NCI-H345 treated with DMSO at 0.1 percent for 48 hours (cell line): ENCODE results near the gene NR2C1.

Source experiments
- DNase-seq: peaks from one replicate; lab custom pipeline; 2025; ENCODE audit not compliant: unreplicated experiment; lab: John Stamatoyannopoulos, UW

Gene NR2C1

DNA sequence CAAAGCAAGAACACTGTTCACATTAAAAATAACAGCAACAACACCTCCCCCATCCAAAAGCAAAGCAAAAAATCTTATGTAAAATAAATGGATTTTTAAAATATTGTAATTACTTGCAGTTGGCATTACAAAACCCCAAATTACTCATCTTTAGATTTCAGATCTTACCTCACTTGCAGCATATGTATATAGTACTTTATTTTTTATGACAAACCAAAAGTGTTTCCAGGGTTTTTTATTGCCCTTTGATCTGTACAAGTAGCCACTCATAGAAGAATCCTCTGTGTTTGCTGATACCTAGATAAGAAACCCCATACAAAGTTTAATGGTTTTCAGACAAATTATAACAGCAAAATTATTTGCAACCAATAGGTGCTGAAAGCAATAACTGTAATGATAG, 12.2 kb upstream of the NR2C1 start:
- no peak for DNase-seq

DNA sequence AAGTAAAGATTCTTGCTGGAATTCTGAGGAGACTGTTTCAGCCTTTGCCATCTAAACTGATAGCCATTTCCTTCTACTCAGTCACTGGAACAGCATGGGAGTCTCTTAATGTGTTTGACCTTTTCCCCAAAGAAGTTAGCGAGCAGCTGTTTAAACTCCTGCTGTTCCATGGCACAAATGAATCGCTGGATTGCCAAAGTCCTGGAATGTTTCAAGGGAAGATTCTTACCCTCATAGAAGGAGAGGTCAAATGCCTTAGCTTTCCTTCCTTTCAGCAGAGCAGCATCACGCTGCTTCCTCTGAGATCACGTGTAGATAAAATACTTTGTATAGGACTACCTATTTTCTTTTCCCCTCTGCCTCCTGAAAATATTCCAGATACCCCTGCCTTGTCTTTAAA, 10.5 kb upstream of the NR2C1 start:
- no peak for DNase-seq

DNA sequence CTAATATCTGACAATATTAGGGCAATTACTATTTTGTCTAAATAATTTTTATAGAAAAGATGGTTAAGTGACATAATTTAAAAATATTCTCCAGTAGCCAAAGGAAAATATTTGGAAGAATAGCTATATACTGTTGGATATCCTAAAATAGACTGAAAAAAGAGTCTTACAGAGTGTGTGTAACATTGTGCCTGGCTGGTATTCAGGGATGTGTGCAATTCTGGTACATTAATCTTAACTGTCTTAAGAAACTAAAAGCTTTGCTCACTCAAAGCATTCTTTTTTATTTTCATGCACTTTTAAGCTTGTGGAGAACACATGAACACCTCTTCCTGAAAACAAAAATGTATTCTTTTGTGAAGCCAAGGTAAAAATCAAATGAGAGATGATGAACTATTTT, 10.1 kb upstream of the NR2C1 start:
- DNase-seq, result no peak

DNA sequence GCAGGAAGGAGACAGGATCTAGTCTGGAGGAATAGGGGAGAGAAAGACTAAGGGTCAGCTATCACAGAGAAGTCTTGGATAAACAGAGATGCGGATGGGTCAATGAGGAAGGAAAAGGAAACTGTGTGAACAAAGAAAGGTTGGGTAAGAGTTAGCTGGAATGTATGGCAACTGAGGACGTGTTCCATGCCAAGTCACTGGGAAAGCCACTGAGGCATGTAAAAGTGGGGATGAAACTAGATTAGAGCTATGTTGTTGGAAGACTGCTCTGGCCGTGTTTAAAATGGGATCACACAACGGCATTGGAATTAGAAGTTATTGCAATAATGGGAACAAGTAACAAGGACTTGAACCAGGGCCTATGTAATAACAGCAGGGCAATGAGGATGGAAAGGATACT, 3.9 kb upstream of the NR2C1 start:
- DNase-seq, result no peak

DNA sequence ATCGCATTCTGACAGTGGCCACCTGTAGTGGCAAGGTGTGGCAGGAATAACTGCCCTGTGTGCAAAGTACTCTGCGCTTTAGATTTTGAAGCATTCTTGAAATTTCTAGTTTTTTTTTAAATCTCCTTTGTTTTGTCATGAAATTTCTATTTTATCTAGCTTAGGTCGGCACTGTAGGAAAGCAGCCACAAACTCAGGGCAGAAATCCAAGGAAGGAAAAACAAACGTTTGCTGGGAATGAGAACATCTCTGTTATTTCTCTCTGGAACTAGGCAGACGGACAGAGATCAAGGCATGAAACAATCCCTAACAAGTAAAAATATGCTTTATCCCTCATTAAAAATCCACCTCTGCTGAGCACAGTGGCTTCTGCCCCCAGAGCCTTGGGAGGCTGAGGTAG, 1.3 kb upstream of the NR2C1 start:
- DNase-seq, result no peak

DNA sequence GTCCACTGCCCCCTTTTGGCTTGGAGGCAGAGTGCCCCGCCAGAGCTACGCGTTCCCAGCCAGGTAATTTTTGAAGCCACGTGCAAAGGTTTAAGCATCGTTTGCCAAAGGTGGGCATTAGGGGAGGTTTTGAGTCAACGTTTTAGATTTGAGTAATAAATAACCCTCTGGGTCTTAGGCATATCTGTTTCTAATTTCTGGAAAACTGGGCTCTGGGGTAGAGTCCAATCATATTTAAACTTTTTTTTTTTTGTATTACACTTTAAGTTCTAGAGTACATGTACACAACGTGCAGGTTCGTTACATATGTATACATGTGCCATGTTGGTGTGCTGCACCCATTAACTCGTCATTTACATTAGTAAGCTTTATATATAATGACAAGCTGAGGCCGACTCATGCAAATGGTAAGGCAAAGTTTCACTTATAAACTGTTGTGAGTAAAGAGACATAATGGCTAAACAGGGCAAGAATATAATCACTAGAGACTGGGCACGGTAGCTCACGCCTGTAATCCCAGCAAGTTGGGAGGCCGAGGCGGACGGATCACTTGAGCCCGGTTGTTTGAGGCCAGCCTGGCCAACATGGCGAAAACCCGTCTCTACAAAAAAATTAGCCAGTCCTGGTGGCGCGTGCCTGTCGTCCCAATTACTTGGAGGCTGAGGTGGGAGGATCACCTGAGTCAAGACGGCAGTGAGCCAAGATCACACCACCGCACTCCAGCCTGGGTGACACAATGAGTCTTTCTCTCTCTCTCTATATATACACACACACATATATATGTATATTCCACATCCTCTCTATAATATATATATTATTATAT, 491 bp upstream of the NR2C1 start:
- no peak for DNase-seq

DNA sequence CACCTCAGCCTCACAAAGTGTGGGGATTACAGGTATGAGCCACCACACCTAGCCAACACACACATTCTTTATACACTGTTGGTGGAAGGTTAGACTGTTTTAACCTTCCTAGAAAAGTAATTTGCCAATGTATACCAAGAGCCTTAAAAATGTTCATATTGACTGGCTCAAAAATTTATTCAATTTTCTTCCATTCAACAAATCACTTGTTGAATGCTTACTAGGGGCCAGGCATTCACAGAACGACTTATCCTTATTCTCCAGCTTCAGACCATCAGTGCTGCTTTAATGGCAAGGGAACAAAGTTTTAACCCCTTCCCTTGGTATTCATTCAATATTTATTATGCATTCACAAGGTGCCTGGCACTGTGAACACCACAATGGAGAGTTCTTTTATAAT, 3.0 kb downstream of the NR2C1 start:
- no peak for DNase-seq

DNA sequence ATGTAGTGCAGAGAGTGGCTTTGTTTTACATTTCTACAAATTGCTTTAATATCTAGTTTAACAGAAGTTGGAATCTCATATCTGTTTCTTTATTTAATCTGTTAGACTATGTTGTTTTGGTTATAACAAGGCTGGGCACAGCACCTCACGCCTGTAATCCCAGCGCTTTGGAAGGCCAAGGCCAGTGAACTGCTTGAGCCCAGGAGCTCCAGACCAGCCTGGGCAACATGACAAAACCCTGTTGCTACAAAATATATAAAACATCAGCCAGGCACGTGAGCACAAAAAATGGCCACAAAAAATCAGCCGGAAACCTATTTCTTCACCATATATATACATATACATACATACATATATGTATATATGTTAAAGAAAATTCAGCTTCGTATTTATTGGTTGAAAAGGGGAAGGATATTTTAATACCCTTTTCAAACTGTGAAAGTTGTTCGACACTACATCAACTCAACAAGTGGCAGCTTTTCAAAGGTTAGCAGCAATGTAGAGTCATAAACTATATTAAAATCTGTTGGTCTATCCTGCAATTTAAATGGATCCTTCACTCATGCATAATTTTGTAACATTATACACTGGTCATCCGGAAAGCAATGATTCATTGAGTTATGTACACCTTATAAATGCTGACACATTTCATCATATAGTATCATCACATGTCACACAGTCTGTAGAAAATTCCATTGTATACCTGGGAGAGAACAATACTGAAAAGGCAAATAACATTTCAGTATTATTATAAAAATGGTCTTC, 7.1 kb downstream of the NR2C1 start:
- no peak for DNase-seq

DNA sequence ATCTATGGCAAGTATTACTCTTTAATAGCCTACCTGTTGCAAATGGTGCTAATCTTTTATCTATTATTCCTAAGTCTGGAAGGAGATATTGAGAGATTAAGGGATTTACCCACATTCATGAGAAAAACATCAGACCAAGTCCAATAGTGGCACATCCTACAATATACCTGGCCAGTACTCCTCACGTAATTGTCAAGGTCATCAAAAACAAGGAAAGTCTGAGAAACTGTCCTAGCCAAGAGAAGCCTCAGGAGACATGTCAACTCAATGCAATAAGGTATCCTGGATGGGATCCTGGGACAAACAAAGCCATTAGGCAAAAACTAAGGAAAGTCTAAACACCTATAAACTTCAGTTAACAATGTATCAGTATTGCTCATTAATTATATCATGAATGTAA, 12.5 kb downstream of the NR2C1 start:
- no peak for DNase-seq

DNA sequence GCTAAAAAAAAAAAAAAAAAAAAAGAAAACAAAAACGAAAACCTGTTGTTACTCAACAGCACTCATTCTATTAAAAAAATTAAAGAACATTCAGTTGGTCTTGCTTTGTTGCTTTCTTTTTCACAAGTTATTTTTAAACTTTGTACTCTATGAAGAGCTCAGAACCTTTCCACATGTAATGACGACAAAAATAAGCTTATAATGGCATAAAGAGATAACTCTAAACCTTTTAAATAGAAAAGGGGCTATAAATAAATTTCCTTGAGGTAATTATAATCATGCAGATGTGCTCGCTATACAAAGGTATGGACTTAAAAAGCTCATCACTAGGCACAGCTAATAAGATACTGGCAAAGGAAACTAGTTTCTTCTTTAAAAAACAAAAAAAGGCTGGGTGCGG, 13.4 kb downstream of the NR2C1 start:
- no peak for DNase-seq

DNA sequence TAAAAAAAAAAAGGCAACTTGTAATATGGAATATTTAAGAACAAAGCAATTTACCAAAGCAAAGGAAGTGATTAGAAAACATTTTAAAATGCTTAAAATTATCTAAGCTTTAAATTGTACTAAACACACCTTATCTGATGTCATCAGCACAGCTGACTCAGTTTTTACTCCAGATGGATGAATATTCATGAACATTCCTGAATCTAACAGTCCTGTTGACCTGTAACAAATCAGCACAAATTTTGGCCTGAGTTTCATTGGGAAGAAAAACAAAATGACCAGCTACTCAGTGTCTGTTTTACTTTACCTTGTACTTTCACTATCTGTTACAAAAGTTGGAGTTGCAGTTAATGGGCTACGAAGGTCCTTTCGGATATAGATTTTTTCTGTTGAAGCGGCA, 16.0 kb downstream of the NR2C1 start:
- no peak for DNase-seq

DNA sequence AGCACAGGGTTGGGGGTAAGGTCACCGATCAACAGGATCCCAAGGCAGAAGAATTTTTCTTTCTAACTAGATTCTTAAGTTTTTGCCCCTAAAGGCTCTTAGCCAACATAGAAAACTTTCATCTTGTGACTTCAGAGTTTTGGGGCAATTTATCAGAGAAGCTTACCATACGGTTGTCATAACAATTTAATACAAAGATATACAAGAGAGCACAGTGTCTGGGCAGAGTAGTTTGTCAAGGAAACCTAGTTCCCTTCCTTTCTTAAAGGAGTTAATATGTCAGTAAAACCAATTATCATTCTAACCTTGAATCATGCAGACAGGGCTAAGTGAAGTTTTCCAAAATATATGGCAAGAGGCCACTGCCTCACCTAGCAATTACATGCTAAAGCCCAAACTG, 18.4 kb downstream of the NR2C1 start:
- DNase-seq, result no peak

DNA sequence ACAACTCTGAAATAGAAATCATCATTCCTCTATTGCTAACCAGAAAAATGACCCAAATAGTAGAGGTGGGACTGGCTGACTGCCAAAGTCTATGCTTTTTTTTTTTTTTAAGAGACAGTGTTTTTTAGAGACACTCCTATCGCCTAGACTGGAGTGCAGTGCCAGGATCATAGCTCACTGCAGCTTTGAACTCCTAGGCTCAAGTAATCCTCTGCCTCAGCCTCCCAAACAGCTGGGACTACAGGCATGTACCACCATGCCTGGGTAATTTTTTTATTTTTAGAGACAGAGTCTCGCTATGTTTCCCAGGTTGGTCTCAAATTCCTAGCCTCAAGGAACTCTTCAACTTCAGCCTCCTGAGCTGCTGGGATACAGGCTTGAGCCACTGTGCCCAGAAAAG, 19.2 kb downstream of the NR2C1 start:
- DNase-seq, result no peak

DNA sequence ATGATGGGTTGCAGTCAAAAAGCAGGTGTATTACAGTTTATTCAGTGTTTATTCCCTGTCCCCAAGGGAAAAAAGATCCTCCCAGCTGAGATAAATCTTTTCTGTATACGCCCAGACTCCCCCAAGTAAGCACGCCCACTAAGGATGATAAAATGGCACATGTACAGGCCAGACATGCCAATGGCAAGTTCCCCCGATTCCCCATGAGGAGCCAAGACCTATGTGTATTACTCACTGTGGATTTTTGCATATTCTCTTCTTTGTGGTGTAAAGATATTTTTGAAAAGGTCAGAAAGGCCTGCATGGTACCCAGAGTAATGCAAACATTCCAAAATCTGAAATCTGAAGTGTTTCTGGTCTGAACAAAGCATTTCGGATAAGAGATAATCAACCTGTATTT, 22.2 kb downstream of the NR2C1 start:
- DNase-seq, result no peak

DNA sequence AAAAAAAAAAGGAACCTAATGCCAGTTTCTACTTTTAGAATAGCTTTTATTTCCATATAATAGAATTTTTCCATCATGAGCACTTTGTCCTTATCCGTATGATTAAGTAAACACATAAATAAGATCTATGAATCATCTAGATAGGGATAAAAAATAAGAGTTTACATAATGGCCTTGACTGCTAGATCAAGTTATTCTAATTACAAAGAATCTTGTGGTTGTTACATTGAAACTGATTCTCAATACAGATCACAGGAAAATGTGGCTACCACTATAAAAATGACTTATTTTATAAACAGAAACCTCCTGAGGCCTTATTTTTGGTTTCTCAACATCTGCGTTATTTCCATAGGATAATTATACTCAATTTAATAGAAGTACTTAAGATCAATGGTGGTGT, 35.5 kb downstream of the NR2C1 start:
- no peak for DNase-seq

DNA sequence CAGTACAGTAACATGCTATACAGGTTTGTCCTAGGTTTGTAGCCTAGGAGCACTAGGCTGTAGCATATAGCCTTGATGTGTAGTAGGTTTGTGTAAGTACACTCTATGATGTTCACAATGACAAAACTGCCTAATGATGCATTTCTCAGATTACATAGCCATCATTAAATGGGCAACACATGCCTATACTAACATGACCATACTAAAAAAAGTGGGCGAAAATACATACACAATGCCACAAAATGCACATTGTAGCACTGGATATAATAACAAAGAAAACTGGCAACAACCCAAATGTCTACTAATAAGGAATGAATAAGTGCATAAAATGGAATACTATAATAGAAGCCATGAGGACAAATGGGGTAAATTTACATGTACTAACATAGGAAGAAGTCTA, 38.7 kb downstream of the NR2C1 start:
- DNase-seq, result no peak

DNA sequence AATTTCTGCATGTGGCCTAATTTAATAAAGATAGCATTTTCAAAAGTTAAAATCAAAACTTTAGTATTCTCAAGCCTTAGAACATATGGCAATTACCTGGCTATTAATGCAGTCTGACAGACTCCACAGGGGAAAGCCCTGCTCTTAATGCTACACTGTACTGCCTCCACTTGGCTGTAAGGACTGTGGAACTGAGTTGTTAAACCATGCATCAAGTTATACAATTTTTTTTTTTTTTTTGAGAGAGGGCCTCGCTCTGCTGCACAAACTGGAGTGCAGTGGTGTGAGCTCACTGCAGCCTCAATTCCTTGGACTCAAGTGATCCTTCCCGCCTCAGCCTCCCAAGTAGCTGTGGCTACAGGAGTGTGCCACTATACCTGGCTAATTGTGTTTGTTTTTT, 50.9 kb downstream of the NR2C1 start:
- no peak for DNase-seq

DNA sequence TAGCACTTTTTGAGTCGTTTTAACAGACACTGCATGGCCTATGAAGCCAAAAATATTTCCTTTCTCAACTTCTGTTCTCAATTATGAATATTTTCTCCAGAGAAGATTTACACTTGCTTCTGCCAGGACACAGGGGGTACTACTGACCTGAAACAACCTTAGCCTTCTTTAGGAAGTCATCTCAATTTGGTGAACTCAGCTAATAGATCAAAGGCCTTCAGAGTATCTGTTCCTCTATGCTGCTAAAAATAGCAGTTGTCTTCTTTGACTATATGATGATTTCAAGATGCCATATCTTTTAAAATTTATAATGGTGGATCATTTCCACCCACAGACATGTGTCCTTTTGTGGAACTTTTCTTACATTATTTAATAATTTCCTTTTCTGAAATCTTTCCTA, 55.9 kb downstream of the NR2C1 start:
- no peak for DNase-seq

DNA sequence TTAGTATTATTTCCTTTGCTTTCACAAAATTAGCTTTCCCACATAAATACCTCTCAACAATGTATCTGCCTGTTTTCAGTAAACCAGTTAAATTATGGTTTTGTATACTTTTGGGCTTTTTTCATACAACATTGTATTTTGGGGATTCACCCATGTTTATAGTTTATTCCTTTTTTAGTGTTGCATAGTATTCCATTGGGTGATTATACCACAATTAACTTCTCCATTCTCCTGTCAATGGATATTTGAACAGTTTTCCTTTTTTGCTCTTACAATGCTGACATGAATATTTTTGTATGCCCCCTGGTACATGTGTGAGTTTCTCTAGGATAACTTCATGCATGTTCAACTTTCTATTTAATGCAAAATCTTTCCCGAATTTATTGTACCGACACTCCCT, 57.3 kb downstream of the NR2C1 start:
- DNase-seq, result no peak

DNA sequence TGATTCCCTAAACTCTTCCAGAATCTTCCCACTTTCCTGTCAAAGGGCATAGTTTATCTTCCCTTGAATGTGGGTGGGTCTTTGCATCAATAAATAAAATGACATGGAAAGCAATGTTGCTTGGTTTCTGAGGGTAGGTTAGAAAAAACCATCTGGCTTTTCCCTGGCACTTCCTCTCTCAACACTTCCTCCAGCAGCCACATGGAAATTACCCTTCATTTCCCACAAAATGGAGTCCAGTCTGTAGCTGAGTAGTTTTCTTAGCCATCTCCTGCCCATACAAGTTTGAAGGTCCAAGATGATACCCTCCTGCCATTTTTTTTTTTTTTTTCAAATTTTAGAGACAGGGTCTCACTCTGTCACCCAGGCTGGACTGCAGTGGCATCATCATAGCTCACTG, 58.9 kb downstream of the NR2C1 start:
- no peak for DNase-seq

DNA sequence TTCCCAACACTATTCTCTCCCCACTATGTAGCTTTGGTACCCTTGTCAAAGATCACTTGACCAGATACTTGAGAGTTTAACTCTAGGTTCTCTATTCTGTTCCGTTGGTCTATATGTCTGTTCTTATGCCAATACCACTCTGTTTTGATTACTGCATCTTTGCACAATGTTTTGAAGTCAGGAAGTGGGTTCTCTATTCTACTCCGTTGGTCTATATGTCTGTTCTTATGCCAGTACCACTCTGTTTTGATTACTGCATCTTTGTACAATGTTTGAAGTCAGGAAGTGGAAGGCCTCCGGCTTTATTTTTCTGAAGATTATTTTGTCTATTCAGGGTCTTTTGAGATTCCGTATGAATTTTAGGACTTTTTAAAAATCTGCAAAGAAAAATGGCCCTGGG, 67.2 kb downstream of the NR2C1 start:
- no peak for DNase-seq

DNA sequence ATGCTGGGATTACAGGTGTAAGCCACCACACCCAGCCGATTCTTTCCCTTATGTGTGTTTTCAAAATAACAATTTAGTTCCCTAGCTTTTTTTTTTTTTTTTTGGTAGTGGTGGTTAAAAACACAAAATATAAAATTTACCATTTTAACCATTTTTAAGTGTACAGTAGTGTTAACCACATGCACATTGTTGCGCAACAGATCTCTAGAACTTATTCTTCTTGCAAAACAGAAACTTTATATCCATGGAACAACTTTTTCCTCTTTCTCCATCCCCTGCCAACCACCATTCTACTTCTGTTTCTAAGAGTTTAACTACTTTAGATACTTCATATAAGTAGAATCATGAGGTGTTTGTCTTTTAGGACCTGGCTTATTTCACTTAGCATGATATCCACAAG, 68.8 kb downstream of the NR2C1 start:
- no peak for DNase-seq

DNA sequence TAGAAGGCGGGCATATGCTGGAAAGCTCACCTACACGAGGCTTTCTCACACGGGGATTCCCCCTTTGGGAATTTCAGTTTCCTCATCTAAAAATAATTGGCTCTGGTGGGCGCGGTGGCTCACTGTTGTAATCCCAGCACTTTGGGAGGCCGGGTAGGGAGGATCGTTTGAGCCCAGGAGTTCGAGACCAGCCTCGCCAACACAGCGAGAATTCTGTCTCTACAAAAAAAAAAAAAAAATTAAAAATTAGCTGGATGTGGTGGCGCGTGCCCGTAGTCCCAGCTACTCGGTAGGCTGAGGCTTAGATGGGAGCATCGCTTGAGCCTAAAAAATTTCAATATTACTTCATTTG, 69.5 kb downstream of the NR2C1 start:
- no peak for DNase-seq
